Liver (tissue), 9 donors: ENCODE data around the gene DNM3. TPM values are rescaled to one million over a fixed set of nuclear protein-coding genes. Genes with fewer than 3 reads are reported as not detected.

Experiments used
- DNase-seq: peaks from one replicate; pipeline ENCODE4 v3.0.0-alpha.2; 2017; ENCODE audit warnings: low spot score
- H3K27ac ChIP-seq, 2 donors: one replicate each; pipeline ENCODE4 v1.7.0; 2013; ENCODE audit warnings: inconsistent platforms in 2 of 2, low read length in 2 of 2, control low read depth in 1 of 2, low read depth in 1 of 2, mild to moderate bottlenecking in 1 of 2
- H3K27me3 ChIP-seq, 4 donors: one replicate each; pipeline versions ENCODE4 v1.6.1 to v1.7.0; 2013; ENCODE audit warnings: low read length in 3 of 4, inconsistent platforms in 1 of 4, mild to moderate bottlenecking in 1 of 4, moderate library complexity in 1 of 4; ENCODE audit not compliant: control insufficient read depth in 4 of 4, insufficient read depth in 4 of 4
- H3K36me3 ChIP-seq, 4 donors: one replicate each; pipeline versions ENCODE4 v1.6.1 to v1.7.0; 2013; ENCODE audit warnings: low read length in 3 of 4, mild to moderate bottlenecking in 3 of 4, low read depth in 1 of 4, moderate library complexity in 1 of 4; ENCODE audit not compliant: control insufficient read depth in 4 of 4, insufficient read depth in 3 of 4
- H3K4me1 ChIP-seq, 4 donors: one replicate each; pipeline versions ENCODE4 v1.6.1 to v1.7.0; 2013; ENCODE audit warnings: low read length in 3 of 4, mild to moderate bottlenecking in 3 of 4, moderate library complexity in 1 of 4; ENCODE audit not compliant: control insufficient read depth in 4 of 4, insufficient read depth in 4 of 4
- H3K4me3 ChIP-seq, 3 donors: one replicate each; pipeline versions ENCODE4 v1.6.1 to v1.7.0; 2013; ENCODE audit warnings: low read length in 3 of 3, control low read depth in 1 of 3, low read depth in 1 of 3, mild to moderate bottlenecking in 1 of 3
- H3K9ac ChIP-seq, 2 donors: one replicate each; pipeline ENCODE4 v1.7.0; 2013; ENCODE audit warnings: low read length in 2 of 2, mild to moderate bottlenecking in 2 of 2, moderate library complexity in 2 of 2, control low read depth in 1 of 2, low read depth in 1 of 2
- H3K9me3 ChIP-seq, 4 donors: one replicate each; pipeline versions ENCODE4 v1.6.1 to v1.7.0; 2013; ENCODE audit warnings: low read length in 3 of 4; ENCODE audit not compliant: control insufficient read depth in 4 of 4
- ATF3 ChIP-seq: IDR thresholded peaks from 2 replicates; pipeline ENCODE4 v1.6.1; 2016; ENCODE audit warnings: antibody characterized with exemption
- CTCF ChIP-seq: fragments of 150-350 bp; IDR thresholded peaks from 2 replicates; pipeline ENCODE4 v1.5.1; 2017; ENCODE audit warnings: improper control_type of control experiment, low read depth, low read length; ENCODE audit not compliant: missing input control
- EGR1 ChIP-seq, 2 donors: IDR thresholded peaks; 2 replicates each; pipeline ENCODE4 v1.6.1; 2016 to 2018; ENCODE audit warnings: antibody characterized with exemption in 2 of 2, low read depth in 2 of 2
- FOXA1 ChIP-seq: IDR thresholded peaks from 2 replicates; pipeline ENCODE4 v1.6.1; 2016; ENCODE audit warnings: antibody characterized with exemption
- FOXA2 ChIP-seq: IDR thresholded peaks from 2 replicates; pipeline ENCODE4 v1.6.1; 2016; ENCODE audit warnings: antibody characterized with exemption
- GABPA ChIP-seq, 2 donors: IDR thresholded peaks in 1 of 2; conservative IDR thresholded peaks in 1 of 2; 2 replicates each; pipeline ENCODE4 v1.6.1; 2016; ENCODE audit warnings: antibody characterized with exemption in 2 of 2, mild to moderate bottlenecking in 1 of 2, moderate library complexity in 1 of 2
- HNF4A ChIP-seq, 2 donors: conservative IDR thresholded peaks; 2 replicates each; pipeline ENCODE4 v1.6.1; 2016; ENCODE audit warnings: antibody characterized with exemption in 2 of 2, mild to moderate bottlenecking in 2 of 2
- HNF4G ChIP-seq: IDR thresholded peaks from 2 replicates; pipeline ENCODE4 v1.6.1; 2016; ENCODE audit warnings: antibody characterized with exemption
- JUND ChIP-seq, 2 donors: IDR thresholded peaks; 2 replicates each; pipeline ENCODE4 v1.6.1; 2016; ENCODE audit warnings: antibody characterized with exemption in 2 of 2
- NR2F2 ChIP-seq: IDR thresholded peaks from 2 replicates; pipeline ENCODE4 v1.6.1; 2016; ENCODE audit warnings: antibody characterized with exemption
- RAD21 ChIP-seq, 2 donors: IDR thresholded peaks; 2 replicates each; pipeline ENCODE4 v1.6.1; 2016; ENCODE audit warnings: antibody characterized with exemption in 2 of 2, mild to moderate bottlenecking in 2 of 2
- RXRA ChIP-seq, 2 donors: IDR thresholded peaks; 2 replicates each; pipeline ENCODE4 v1.6.1; 2017 to 2018; ENCODE audit warnings: antibody characterized with exemption in 2 of 2, mild to moderate bottlenecking in 1 of 2
- SP1 ChIP-seq: IDR thresholded peaks from 2 replicates; pipeline ENCODE4 v1.6.1; 2018; ENCODE audit warnings: antibody characterized with exemption, mild to moderate bottlenecking
- TAF1 ChIP-seq: conservative IDR thresholded peaks from 2 replicates; pipeline ENCODE4 v1.6.1; 2016; ENCODE audit warnings: antibody characterized with exemption, mild to moderate bottlenecking
- YY1 ChIP-seq: IDR thresholded peaks from 2 replicates; pipeline ENCODE4 v1.6.1; 2016; ENCODE audit warnings: antibody characterized with exemption, mild to moderate bottlenecking
- ZBTB33 ChIP-seq: IDR thresholded peaks from 2 replicates; pipeline ENCODE4 v1.6.1; 2016; ENCODE audit warnings: antibody characterized with exemption
- WGBS: extraction: QIAGEN DNeasy Blood & Tissue Kit; methylation state at CpG from one replicate; pipeline ENCODE4 v1.1.7; 2013; 5-methylcytosine and 5-hydroxymethylcytosine counted together
- polyA plus RNA-seq, 2 donors: library from polyadenylated mRNA; stranded (reverse) in 1 of 2; unstranded in 1 of 2; fragments of 200-250 nt in 1 of 2; fragments of >200 nt in 1 of 2; fragmentation: Nextera tagmentation in 1 of 2; extraction: Ambion mirVana in 1 of 2; gene quantifications; one replicate each; pipeline versions ENCODE4 v1.2.1 to v1.2.3, GENCODE V29; 2013 to 2015
- total RNA-seq, 2 donors: library from RNA; depleted of rRNA; stranded (reverse); fragments of >200 nt; gene quantifications; one replicate each; pipeline ENCODE4 v1.2.3, GENCODE V29; 2014
- TF ChIP-seq, protein P1 (sequence below): IDR thresholded peaks from 2 replicates; pipeline ENCODE4 v1.6.1; 2016; ENCODE audit warnings: antibody characterized with exemption, mild to moderate bottlenecking
- TF ChIP-seq, protein P2 (sequence below): IDR thresholded peaks from 2 replicates; pipeline ENCODE4 v1.6.1; 2016; ENCODE audit warnings: antibody characterized with exemption
- donor health status: healthy.
- donor health status: healthy.
- donor health status: healthy.
- donor health status: healthy.
- donor health status: healthy.

The DNM3 gene
- total and polyA plus RNA-seq, 4 donors: 0.08 to 3.2 (median 1.0) TPM

- TF ChIP-seq, protein P1, sequence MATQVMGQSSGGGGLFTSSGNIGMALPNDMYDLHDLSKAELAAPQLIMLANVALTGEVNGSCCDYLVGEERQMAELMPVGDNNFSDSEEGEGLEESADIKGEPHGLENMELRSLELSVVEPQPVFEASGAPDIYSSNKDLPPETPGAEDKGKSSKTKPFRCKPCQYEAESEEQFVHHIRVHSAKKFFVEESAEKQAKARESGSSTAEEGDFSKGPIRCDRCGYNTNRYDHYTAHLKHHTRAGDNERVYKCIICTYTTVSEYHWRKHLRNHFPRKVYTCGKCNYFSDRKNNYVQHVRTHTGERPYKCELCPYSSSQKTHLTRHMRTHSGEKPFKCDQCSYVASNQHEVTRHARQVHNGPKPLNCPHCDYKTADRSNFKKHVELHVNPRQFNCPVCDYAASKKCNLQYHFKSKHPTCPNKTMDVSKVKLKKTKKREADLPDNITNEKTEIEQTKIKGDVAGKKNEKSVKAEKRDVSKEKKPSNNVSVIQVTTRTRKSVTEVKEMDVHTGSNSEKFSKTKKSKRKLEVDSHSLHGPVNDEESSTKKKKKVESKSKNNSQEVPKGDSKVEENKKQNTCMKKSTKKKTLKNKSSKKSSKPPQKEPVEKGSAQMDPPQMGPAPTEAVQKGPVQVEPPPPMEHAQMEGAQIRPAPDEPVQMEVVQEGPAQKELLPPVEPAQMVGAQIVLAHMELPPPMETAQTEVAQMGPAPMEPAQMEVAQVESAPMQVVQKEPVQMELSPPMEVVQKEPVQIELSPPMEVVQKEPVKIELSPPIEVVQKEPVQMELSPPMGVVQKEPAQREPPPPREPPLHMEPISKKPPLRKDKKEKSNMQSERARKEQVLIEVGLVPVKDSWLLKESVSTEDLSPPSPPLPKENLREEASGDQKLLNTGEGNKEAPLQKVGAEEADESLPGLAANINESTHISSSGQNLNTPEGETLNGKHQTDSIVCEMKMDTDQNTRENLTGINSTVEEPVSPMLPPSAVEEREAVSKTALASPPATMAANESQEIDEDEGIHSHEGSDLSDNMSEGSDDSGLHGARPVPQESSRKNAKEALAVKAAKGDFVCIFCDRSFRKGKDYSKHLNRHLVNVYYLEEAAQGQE: no peak
- no peak for TF ChIP-seq FOXA2
- TF ChIP-seq JUND (IDR thresholded peaks at IDR 0.05): no peak
- TF ChIP-seq NR2F2: no peak
- no peak for TF ChIP-seq YY1
- TF ChIP-seq RXRA (IDR thresholded peaks at IDR 0.05): no peak
- no peak for TF ChIP-seq EGR1 (IDR thresholded peaks at IDR 0.05; ENCODE audit: low read depth in 2 of 2)
Measured at GRCh38 chr1:172206256-172206655, 365.0 kb downstream of the DNM3 start (continued).

GRCh38 chr1:172208635-172209034 is 367.3 kb downstream of the DNM3 start:
- Histone ChIP-seq H3K9ac (no peak overlapping the region), H3K9me3 (peaks cover 0 to 4% (median under 1%) of the 10 kb centered on the region in 4 donors), H3K4me1 (no peaks in the 10 kb centered on the region), H3K36me3 (no peaks in the 10 kb centered on the region), H3K27ac (no peak overlapping the region), H3K27me3 (no peaks in the 10 kb centered on the region), H3K4me3 (no peak overlapping the region)
- no peak for TF ChIP-seq ATF3
- no peak for TF ChIP-seq JUND (IDR thresholded peaks at IDR 0.05)
- TF ChIP-seq YY1: no peak
- no peak for TF ChIP-seq NR2F2
- no peak for TF ChIP-seq GABPA (IDR thresholded peaks at IDR 0.05 in 1 of 2, conservative IDR thresholded peaks at IDR 0.05 in 1 of 2)
- TF ChIP-seq ZBTB33: no peak
- TF ChIP-seq CTCF: no peak
- no peak for TF ChIP-seq TAF1
- TF ChIP-seq, protein P2, sequence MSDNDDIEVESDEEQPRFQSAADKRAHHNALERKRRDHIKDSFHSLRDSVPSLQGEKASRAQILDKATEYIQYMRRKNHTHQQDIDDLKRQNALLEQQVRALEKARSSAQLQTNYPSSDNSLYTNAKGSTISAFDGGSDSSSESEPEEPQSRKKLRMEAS: no peak
- TF ChIP-seq FOXA1: no peak
- no peak for TF ChIP-seq RAD21 (IDR thresholded peaks at IDR 0.05)
- no peak for TF ChIP-seq SP1
- TF ChIP-seq, protein P1: no peak
- no peak for TF ChIP-seq HNF4A (conservative IDR thresholded peaks at IDR 0.05)
- no peak for TF ChIP-seq EGR1 (IDR thresholded peaks at IDR 0.05; ENCODE audit: low read depth in 2 of 2)
- TF ChIP-seq FOXA2: no peak
- TF ChIP-seq RXRA (IDR thresholded peaks at IDR 0.05): no peak
- no peak for TF ChIP-seq HNF4G
- no peak for DNase-seq
- WGBS: 90% methylated on average over 4 of the region's 4 CpGs
